Measurements from ENCODE around the gene COL13A1. TPM values are rescaled to one million over a fixed set of nuclear protein-coding genes. Genes with fewer than 3 reads are reported as not detected.
A peak's percentile ranks its signal among the peaks of the same experiment; 100 is the strongest.

Gene COL13A1
- total RNA-seq, 1 donor from 2014 or later, result 25.6 TPM

GRCh38 chr10:69789164-69789576 lies 12.5 kb upstream of the COL13A1 start:
- Mint-ChIP-seq H3K9me3 (ENCODE audit: low read depth) (no peaks in the 10 kb centered on the region), H3K27me3 (ENCODE audit: low read depth) (no peaks in the 10 kb centered on the region), H3K27ac (ENCODE audit: unreplicated experiment) (peak overlapping the region; percentile 74)

GRCh38 chr10:69791812-69792211 lies 9.9 kb upstream of the COL13A1 start:
- DNase-seq (ENCODE audit: low spot score), result no peak
- Mint-ChIP-seq H3K36me3 (ENCODE audit: low read depth) (no peaks in the 10 kb centered on the region), H3K27ac (ENCODE audit: unreplicated experiment) (no peak overlapping the region), H3K27me3 (ENCODE audit: low read depth) (no peaks in the 10 kb centered on the region), H3K4me1 (ENCODE audit: low read depth) (peaks cover 49% of the 10 kb centered on the region), H3K9me3 (ENCODE audit: low read depth) (no peaks in the 10 kb centered on the region), H3K4me3 (ENCODE audit: unreplicated experiment) (no peak overlapping the region)
- TF ChIP-seq, protein P1, sequence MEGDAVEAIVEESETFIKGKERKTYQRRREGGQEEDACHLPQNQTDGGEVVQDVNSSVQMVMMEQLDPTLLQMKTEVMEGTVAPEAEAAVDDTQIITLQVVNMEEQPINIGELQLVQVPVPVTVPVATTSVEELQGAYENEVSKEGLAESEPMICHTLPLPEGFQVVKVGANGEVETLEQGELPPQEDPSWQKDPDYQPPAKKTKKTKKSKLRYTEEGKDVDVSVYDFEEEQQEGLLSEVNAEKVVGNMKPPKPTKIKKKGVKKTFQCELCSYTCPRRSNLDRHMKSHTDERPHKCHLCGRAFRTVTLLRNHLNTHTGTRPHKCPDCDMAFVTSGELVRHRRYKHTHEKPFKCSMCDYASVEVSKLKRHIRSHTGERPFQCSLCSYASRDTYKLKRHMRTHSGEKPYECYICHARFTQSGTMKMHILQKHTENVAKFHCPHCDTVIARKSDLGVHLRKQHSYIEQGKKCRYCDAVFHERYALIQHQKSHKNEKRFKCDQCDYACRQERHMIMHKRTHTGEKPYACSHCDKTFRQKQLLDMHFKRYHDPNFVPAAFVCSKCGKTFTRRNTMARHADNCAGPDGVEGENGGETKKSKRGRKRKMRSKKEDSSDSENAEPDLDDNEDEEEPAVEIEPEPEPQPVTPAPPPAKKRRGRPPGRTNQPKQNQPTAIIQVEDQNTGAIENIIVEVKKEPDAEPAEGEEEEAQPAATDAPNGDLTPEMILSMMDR (IDR thresholded peaks at IDR 0.05), result no peak

More at GRCh38 chr10:69789164-69789576, 12.5 kb upstream of the COL13A1 start:
- Mint-ChIP-seq H3K4me3 (ENCODE audit: unreplicated experiment) (no peak overlapping the region), H3K36me3 (ENCODE audit: low read depth) (no peaks in the 10 kb centered on the region), H3K4me1 (ENCODE audit: low read depth) (peaks cover 63% of the 10 kb centered on the region)
- DNase-seq (ENCODE audit: low spot score), result no peak
- TF ChIP-seq, protein P1 (IDR thresholded peaks at IDR 0.05), result peak; percentile 93

DNA sequence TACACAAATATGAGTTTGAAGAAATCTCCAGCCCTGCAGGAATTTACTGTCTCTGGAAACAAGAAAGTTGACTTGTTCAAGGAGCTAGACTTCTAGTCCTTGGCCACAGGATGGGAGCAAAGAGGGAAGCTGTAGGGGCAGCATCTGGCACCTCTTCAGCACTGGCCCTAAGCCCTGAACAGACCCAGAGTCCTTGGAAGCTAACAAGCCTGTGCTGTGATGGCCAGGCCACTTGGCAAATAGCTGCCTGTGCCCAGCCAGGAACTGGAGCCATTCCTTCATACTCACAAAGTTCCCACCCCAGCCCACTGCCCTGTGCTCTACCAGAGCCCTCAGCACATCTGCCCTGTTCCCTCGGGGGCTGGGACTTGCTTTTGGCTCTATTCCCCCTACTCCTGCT lies 9.4 kb upstream of the COL13A1 start:
- no peaks in the 10 kb centered on the region for H3K9me3 Mint-ChIP-seq (ENCODE audit: low read depth)
- H3K4me1 Mint-ChIP-seq (ENCODE audit: low read depth), result peaks cover 44% of the 10 kb centered on the region

GRCh38 chr10:69794673-69795072 lies 7.0 kb upstream of the COL13A1 start:
- no peaks in the 10 kb centered on the region for H3K36me3 Mint-ChIP-seq (ENCODE audit: low read depth)
- no peak overlapping the region for H3K4me3 Mint-ChIP-seq (ENCODE audit: unreplicated experiment)
- H3K27me3 Mint-ChIP-seq (ENCODE audit: low read depth), result no peaks in the 10 kb centered on the region
- H3K27ac Mint-ChIP-seq (ENCODE audit: unreplicated experiment), result no peak overlapping the region
- DNase-seq (ENCODE audit: low spot score), result no peak
- TF ChIP-seq, protein P1 (IDR thresholded peaks at IDR 0.05), result no peak
- no peaks in the 10 kb centered on the region for H3K9me3 Mint-ChIP-seq (ENCODE audit: low read depth)
- peaks cover 28% of the 10 kb centered on the region for H3K4me1 Mint-ChIP-seq (ENCODE audit: low read depth)

More for the DNA sequence above, 9.4 kb upstream of the COL13A1 start:
- peak; percentile 60 for DNase-seq (ENCODE audit: low spot score)
- no peak overlapping the region for H3K27ac Mint-ChIP-seq (ENCODE audit: unreplicated experiment)
- H3K4me3 Mint-ChIP-seq (ENCODE audit: unreplicated experiment), result no peak overlapping the region
- no peaks in the 10 kb centered on the region for H3K27me3 Mint-ChIP-seq (ENCODE audit: low read depth)
- H3K36me3 Mint-ChIP-seq (ENCODE audit: low read depth), result no peaks in the 10 kb centered on the region
- TF ChIP-seq, protein P1 (IDR thresholded peaks at IDR 0.05), result no peak

DNA sequence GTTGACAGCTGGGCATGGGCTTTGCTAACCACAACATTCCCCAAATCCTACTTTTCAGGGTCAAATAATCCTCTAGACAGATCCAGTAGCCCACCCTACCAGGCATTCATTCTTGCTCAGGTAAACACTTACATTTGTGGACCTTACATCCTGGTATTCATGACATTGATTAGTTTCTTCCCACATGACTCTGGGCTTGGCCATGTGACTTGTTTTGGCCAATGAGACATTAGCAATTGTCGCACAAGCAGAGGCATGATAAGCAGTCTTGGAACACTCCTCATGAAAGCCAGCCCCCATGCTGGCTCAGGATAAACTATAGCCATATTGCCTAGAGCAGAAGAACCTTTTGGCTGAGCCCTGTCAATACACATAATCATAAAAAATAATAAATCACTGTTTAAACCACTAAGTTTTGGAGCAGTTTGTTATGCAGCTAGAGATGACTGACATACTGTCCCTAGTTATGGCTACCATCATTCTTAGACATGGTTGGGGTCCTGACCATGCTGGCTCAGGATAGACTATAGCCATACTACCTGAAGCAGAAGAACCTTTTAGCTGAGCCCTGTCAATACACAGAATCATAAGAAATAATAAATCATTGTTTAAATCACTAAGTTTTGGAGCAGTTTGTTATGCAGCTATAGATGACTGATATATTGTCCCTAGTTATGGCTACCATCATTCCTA lies 6.3 kb upstream of the COL13A1 start:
- H3K36me3 Mint-ChIP-seq (ENCODE audit: low read depth), result no peaks in the 10 kb centered on the region
- peaks cover 27% of the 10 kb centered on the region for H3K4me1 Mint-ChIP-seq (ENCODE audit: low read depth)
- DNase-seq (ENCODE audit: low spot score), result no peak
- H3K4me3 Mint-ChIP-seq (ENCODE audit: unreplicated experiment), result no peak overlapping the region
- H3K9me3 Mint-ChIP-seq (ENCODE audit: low read depth), result no peaks in the 10 kb centered on the region
- no peaks in the 10 kb centered on the region for H3K27me3 Mint-ChIP-seq (ENCODE audit: low read depth)
- TF ChIP-seq, protein P1 (IDR thresholded peaks at IDR 0.05), result no peak
- H3K27ac Mint-ChIP-seq (ENCODE audit: unreplicated experiment), result no peak overlapping the region

All from chondrocyte (in vitro differentiated cells).